ENCODE results near the gene SPATS1. TPM values are rescaled to one million over a fixed set of nuclear protein-coding genes. Genes with fewer than 3 reads are reported as not detected.

Gene SPATS1
- total RNA-seq, 1 experiment from 2014 or later: not detected

DNA sequence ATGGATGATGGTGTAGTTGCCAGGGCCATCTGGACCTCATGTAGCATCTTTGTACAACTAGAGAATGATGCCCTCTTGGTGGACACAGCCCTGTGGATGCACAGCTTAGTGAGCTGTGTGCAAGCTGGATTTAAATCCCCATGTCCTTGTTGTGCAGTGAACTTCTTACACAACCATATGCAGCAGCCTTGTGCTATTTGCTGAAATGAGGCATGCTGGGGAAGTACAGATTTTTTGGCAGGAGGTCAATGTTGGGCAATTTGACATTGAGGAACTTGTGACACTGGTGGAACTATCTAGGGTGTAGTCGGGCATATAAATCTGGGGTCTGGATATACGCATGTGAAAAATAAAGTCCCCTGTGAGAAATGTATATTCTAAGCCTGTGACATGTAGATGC lies 39.3 kb downstream of the SPATS1 start:
- peaks cover 4% of the 10 kb centered on the region; the same call in 1 of the 2 replicates for H3K4me1 Mint-ChIP-seq
- no peak overlapping the region for H3K4me3 Mint-ChIP-seq
- TF ChIP-seq STAT6 (CRISPR knock-in tag; conservative IDR thresholded peaks at IDR 0.05; ENCODE audit: low read depth): no peak
- no peak for TF ChIP-seq ZBTB43 (CRISPR knock-in tag; IDR thresholded peaks at IDR 0.05)
- no peak for TF ChIP-seq AR (CRISPR knock-in tag; IDR thresholded peaks at IDR 0.05)
- TF ChIP-seq MYBL2 (CRISPR knock-in tag; IDR thresholded peaks at IDR 0.05): no peak
- ChIA-PET POLR2A (no interaction called here), CTCF (no interaction called here)
- no peak overlapping the region for H3K27ac Mint-ChIP-seq
- ATAC-seq (no peak), DNase-seq (ENCODE audit: low spot score) (no peak)
- H3K9me3 Mint-ChIP-seq: peaks cover 7% of the 10 kb centered on the region
- no peaks in the 10 kb centered on the region for H3K36me3 Mint-ChIP-seq
- no peaks in the 10 kb centered on the region for H3K27me3 Mint-ChIP-seq (ENCODE audit: low read depth)

GRCh38 chr6:44386364-44386928 lies 44.0 kb downstream of the SPATS1 start:
- DNase-seq (ENCODE audit: low spot score) (no peak), ATAC-seq (no peak)
- no peak for TF ChIP-seq TEAD4 (CRISPR knock-in tag; IDR thresholded peaks at IDR 0.05)
- Mint-ChIP-seq H3K4me3 (peak overlapping the region; percentile 88), H3K36me3 (peaks cover 10% of the 10 kb centered on the region), H3K27me3 (ENCODE audit: low read depth) (no peaks in the 10 kb centered on the region), H3K27ac (peak overlapping the region; percentile 99), H3K9me3 (no peaks in the 10 kb centered on the region), H3K4me1 (peaks cover 24% of the 10 kb centered on the region)
- ChIA-PET POLR2A (no interaction called here), CTCF (interaction anchor here (1.1 kb wide), 1 partner anchor 116 kb away, joined by 3 read pairs; the partner anchor contains the start of gene TMEM151B)

- POLR2A ChIA-PET: interaction anchor here (0.9 kb wide), 1 partner anchor 130 kb away, joined by 3 read pairs; the partner anchor contains the start of gene SLC35B2
- no peaks in the 10 kb centered on the region for H3K27me3 Mint-ChIP-seq (ENCODE audit: low read depth)
- no peak for ATAC-seq
- no peaks in the 10 kb centered on the region for H3K9me3 Mint-ChIP-seq
- peaks cover 15% of the 10 kb centered on the region for H3K36me3 Mint-ChIP-seq
- CTCF ChIA-PET: interaction anchor here (0.9 to 1.5 kb wide), 5 partner anchors 10 to 152 kb away, joined by 3 to 7 read pairs (median 3); partner anchors contain the start of genes AARS2 and TMEM151B
- H3K4me3 Mint-ChIP-seq: peak overlapping the region; percentile 88
- DNase-seq (ENCODE audit: low spot score): no peak
- H3K27ac Mint-ChIP-seq: peak overlapping the region; percentile 99
- peaks cover 24% of the 10 kb centered on the region for H3K4me1 Mint-ChIP-seq
- TF ChIP-seq ZNF423 (CRISPR knock-in tag; IDR thresholded peaks at IDR 0.05) (no peak), FOXP1 (CRISPR knock-in tag; IDR thresholded peaks at IDR 0.05; ENCODE audit: borderline replicate concordance) (no peak), MAX (CRISPR knock-in tag; IDR thresholded peaks at IDR 0.05) (no peak), ZNF138 (CRISPR knock-in tag; conservative IDR thresholded peaks at IDR 0.05) (no peak)
- TF ChIP-seq, protein P1, sequence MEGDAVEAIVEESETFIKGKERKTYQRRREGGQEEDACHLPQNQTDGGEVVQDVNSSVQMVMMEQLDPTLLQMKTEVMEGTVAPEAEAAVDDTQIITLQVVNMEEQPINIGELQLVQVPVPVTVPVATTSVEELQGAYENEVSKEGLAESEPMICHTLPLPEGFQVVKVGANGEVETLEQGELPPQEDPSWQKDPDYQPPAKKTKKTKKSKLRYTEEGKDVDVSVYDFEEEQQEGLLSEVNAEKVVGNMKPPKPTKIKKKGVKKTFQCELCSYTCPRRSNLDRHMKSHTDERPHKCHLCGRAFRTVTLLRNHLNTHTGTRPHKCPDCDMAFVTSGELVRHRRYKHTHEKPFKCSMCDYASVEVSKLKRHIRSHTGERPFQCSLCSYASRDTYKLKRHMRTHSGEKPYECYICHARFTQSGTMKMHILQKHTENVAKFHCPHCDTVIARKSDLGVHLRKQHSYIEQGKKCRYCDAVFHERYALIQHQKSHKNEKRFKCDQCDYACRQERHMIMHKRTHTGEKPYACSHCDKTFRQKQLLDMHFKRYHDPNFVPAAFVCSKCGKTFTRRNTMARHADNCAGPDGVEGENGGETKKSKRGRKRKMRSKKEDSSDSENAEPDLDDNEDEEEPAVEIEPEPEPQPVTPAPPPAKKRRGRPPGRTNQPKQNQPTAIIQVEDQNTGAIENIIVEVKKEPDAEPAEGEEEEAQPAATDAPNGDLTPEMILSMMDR (IDR thresholded peaks at IDR 0.05): no peak
Observed at GRCh38 chr6:44386929-44387345, 44.5 kb downstream of the SPATS1 start.
